GM04504 (cell line): ENCODE results near the gene TOX3.

Source experiments
- DNase-seq: peaks from one replicate; pipeline ENCODE4 v3.0.0-alpha.2; 2012; ENCODE audit warnings: low read depth

Gene TOX3

GRCh38 chr16:52537516-52537915 is 9.4 kb downstream of the TOX3 start:
- DNase-seq, result no peak

DNA sequence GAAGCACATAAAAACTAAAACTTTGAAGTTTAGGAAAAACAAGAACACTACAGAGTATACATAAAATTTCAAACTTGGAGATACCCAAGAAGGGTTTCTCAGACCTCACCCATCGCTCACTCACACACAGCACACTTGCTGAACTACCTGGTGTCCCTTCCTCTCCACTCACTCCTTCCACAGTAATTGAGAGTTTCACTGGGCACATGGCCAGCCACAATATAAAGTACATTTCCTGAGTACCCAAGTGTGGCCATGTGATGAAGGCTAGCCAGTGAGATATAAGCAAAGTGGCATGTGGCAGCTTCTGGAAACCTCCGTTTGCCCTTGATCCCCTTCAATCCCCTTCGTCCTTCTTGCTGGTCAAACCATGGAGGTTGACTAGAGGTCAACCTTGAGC is 11.9 kb downstream of the TOX3 start:
- DNase-seq, result no peak

DNA sequence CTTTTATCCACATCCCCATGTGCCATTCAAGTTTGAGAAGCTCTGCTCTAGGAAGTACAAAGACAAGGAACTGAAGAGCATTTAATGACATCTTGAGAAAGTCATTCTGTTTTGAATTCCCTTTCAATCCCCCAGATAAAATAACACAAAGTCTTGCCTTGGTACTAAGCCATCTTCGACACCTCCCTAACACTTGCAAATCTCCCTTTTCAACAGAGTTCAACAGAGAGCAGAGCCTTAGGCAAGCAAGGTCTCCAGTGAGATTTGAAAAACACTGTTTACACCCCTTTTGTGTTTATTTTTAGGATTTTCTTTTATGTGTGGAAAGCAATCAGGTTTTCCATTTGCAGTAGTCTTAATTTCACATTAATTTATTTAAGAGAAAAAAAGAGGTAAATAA is 13.6 kb downstream of the TOX3 start:
- DNase-seq, result no peak

DNA sequence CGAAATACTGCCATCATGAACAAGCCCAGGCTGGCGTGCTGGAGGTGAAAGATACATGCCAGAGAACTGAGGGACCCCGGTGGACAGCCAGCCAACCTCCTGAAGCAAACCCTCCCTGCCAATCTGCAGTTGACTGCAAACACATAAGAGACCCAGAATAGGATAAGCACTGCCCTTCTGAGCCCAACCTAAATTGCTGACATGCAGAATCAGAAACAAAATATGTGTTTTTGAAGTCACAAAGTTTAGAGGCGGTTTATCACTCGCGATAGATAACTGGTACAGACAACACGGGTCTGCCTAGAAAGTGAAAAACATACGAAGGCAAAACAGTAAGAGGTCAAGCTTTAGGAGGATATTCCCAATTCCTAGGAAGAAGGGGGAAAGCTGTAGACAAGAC is 14.6 kb downstream of the TOX3 start:
- DNase-seq, result no peak

- DNase-seq, result no peak
These were observed 17.7 kb downstream of the TOX3 start for GRCh38 chr16:52529226-52529625.

GRCh38 chr16:52528393-52529065 is 18.4 kb downstream of the TOX3 start:
- DNase-seq, result no peak

DNA sequence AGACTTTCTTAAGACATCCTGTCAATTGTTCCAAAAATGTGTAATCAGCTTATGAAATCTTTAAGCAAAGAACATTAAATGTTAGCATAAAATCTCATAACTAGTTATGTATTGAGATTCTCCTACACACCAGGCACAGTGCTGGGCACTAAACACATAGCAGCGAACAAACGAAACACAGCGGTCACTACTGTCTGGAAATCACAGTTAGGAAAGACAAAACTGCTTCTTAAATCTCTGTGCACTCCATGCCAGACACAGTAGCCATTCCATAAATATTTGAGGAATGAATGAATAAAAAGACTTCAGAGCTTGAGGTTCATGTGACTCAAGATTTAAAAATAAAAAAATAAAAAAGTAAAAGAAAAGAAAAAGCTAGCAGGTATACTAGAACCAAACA is 20.1 kb downstream of the TOX3 start:
- no peak for DNase-seq

DNA sequence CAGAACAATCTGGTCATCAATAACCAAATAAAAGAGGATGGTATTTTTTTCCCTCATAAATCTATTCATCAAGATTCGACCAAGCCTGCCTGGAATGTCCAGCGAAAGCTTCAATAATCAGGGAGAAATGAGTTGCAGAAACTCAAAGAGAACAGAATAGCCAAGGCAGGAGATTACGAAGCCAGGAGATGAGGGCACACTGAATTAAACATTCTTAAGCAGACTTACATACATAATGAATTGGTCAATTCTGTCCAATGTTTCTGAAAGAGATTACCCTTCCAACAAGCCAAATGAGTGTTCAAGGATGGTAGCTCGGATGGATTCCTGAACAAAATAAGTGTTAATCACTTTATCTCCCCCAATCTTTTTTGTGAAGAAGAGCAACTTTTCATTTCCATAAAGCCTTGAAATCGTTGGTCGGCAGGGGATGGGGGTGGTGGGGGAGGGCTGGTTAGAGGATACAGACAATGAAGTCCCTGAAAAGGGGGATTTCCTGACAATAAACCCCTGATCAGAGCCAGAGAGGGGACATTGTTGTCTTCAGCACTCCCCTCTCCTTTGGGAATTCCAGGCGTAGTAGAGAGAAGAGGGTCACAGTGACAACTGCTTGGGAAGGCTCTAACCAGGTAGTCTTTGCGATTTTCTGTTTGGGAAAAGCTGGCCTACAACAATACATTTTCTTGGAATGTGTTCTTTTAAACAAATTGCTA is 20.7 kb downstream of the TOX3 start:
- DNase-seq, result no peak

DNA sequence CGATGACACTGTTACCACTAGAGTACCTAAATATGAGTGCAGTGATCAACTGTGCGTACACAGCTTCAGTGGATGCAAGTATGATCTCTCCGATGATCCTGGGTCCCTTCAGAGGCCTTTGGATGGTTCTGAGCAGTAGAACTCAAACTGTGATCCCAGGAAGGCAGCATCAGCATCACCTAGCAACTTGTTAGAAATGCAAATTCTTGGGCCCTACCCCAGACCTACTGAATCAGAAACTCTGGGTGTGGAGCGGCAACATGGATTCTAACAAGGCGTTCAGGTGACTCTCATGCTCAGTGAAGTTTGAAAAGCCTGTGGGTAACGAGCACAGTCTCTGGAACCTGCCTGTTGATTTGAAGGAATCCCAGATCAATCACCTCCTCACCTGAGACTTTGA is 25.4 kb downstream of the TOX3 start:
- DNase-seq, result no peak

- no peak for DNase-seq
These were observed 28.1 kb downstream of the TOX3 start for GRCh38 chr16:52518884-52519283.

DNA sequence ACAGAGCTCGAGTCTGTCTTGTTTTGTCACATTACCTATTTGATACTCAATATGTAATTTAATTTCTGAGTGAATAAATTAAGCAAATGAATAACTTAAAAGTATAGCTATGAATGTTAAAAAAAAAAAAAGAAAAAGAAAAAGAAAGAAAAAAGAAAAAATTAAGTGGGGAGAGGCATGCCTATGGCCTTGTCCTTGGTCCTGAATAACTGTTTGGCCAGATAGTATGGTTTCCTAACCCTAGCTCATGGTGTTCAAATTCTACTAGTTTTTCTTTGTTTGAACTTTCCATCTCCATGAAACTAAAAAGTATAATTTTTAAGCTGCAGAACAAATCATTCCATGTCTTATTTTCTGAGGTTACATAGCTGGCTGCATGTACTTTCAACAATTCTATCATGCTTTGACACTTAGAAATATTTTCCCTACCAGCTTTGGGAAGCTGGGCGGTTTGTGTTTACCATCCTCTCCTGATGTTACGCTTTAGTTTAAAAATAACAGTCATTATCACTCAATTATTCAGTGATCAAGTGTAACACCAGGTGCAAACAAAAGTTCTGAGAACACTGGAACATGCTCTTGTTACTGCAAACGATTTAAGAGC is 31.8 kb downstream of the TOX3 start:
- DNase-seq, result no peak

GRCh38 chr16:52512297-52512987 is 34.5 kb downstream of the TOX3 start:
- DNase-seq, result no peak

DNA sequence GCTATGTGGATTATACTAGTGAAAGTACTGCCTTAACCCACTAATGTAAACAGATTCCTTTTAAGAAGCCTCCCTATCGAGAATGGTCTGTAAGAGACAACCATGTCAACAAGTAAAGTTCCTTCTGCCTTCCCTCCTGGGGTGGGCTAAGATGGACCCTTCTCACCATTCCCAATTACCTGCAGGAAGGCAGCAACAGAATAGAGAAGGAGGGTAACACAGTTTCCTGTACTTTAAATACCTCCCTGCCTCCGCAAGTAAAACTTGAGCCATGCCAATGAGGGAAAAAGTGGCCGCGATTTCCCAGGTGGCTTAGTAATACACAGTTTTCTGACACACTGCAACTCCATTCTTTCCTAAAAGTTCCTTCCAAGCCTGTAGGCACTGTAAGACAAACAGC is 45.2 kb downstream of the TOX3 start:
- DNase-seq, result no peak

DNA sequence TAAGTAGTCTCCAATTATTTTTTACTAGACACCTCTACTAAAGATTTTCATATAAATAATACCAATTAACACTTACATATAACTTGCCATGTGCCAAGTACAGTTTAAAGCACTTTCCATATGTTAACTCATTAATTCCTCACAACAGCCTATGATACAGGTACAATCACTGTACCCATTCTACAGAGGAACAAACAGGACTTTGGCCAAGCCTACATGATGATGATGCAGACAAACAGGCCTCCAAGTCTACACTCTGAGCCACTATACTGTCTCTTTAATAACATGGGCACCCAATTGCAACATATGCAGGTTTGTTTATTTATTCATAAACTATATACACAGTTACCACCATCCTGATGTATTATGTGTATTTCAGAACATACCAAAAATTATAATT is 46.0 kb downstream of the TOX3 start:
- no peak for DNase-seq

GRCh38 chr16:52499060-52499440 is 47.9 kb downstream of the TOX3 start:
- DNase-seq, result no peak

DNA sequence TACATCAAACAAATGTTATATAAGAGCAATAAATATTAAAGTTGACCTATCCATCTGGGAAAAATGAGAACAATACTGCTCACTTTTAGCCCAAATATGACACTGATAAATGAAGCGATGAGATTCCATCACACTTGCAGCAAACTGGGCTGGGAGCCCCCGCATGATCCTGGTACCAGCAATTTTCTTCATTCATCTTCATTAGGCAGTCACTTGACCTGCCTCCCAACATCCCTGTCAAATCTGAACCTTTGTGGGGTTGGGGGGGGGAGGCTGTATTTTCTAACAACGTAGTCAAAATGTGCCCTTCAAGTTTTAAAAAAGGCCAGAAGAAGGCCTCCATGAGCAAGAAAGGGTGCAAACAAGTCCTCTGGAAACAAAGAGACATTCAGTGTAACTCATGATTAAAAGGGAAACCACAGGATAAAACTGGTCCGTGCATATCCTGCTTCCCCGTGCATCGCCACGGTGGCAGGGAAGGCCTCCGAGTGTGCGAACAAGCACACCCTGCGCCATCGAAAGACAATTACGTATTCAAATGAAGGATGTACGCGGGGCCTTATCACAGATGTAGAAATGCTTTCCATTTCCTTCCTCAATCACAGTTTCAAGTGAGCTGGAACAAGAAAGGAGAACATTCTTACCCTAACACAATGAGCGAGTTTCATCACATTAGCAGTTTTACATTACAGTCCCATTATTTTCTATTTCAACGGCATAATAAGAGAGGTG is 48.4 kb downstream of the TOX3 start:
- no peak for DNase-seq

DNA sequence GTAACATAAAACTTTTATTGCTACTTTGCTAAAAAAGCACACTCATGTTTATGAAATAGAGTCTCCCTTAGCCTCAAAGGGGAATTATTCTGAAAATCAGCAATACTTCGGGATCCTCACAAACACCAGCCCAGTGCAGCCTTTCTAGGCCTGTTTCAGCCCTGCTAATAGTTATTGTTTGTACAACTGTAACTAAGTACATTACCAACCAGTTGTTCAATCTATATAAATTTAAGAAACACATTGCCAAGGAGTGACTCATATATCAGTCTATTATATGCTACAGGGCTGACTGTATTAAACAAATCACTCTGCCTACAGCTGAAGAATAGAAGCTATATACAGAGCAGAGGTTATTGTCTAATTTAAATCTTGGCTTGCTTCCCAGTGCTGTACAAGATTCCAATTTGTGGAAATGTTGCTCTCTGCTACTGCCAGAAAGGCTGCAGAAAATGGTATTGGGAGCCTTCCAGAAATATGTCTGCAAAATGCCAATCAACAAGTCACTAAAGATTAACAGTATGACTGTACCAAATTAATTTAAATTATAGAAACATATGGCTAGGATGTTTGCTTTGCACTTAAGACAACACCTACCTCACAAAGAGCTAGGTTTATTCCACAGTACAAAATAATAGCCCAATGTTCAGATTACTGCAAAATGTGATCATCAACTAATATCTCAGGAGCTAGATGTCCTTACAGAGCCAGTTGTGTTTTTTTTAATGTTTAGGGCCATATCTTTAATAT is 49.7 kb downstream of the TOX3 start:
- no peak for DNase-seq

GRCh38 chr16:52496051-52496876 is 50.7 kb downstream of the TOX3 start:
- no peak for DNase-seq

DNA sequence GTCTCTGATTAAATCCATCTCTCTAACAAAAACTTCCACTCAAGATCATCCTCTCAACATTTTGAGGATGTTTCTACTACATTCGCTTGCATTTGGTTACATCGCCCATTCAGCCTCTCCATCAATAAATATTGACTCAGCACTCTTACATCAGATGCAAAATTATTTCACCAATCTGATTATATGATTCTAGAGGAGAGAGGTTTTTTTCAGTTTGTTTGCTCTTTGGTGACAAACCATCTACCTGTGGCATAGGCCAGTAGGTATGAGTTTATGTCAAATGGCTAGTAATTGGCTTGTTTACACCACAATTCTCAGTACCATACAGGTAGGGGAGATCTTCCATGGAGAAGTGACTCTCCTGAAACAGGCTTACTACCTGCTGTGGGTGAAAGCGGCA is 52.3 kb downstream of the TOX3 start:
- no peak for DNase-seq

GRCh38 chr16:52494145-52494544 is 52.8 kb downstream of the TOX3 start:
- DNase-seq, result no peak
